Measurements from ENCODE around the gene IMPA2. TPM values are rescaled to one million over a fixed set of nuclear protein-coding genes. Genes with fewer than 3 reads are reported as not detected.
A peak's percentile ranks its signal among the peaks of the same experiment; 100 is the strongest.

Gene IMPA2
- total and polyA plus RNA-seq, 2 of the 13 experiments (the other 11 are each of a cell fraction or from before 2014, with no cell fraction given), result 37.8 to 71.8 TPM

- TF ChIP-seq, protein P1, sequence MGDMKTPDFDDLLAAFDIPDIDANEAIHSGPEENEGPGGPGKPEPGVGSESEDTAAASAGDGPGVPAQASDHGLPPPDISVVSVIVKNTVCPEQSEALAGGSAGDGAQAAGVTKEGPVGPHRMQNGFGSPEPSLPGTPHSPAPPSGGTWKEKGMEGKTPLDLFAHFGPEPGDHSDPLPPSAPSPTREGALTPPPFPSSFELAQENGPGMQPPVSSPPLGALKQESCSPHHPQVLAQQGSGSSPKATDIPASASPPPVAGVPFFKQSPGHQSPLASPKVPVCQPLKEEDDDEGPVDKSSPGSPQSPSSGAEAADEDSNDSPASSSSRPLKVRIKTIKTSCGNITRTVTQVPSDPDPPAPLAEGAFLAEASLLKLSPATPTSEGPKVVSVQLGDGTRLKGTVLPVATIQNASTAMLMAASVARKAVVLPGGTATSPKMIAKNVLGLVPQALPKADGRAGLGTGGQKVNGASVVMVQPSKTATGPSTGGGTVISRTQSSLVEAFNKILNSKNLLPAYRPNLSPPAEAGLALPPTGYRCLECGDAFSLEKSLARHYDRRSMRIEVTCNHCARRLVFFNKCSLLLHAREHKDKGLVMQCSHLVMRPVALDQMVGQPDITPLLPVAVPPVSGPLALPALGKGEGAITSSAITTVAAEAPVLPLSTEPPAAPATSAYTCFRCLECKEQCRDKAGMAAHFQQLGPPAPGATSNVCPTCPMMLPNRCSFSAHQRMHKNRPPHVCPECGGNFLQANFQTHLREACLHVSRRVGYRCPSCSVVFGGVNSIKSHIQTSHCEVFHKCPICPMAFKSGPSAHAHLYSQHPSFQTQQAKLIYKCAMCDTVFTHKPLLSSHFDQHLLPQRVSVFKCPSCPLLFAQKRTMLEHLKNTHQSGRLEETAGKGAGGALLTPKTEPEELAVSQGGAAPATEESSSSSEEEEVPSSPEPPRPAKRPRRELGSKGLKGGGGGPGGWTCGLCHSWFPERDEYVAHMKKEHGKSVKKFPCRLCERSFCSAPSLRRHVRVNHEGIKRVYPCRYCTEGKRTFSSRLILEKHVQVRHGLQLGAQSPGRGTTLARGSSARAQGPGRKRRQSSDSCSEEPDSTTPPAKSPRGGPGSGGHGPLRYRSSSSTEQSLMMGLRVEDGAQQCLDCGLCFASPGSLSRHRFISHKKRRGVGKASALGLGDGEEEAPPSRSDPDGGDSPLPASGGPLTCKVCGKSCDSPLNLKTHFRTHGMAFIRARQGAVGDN (CRISPR knock-in tag; IDR thresholded peaks at IDR 0.05), result peak; percentile 30; the same call in 1 of the 2 replicates
- no peak for TF ChIP-seq FOXM1 (CRISPR knock-in tag; IDR thresholded peaks at IDR 0.05)
- TF ChIP-seq GFI1 (CRISPR knock-in tag; IDR thresholded peaks at IDR 0.05; ENCODE audit: borderline replicate concordance), result no peak
- TF ChIP-seq SNRNP70 (IDR thresholded peaks at IDR 0.05; ENCODE audit: low read depth, low read length), result no peak
- TF ChIP-seq, protein P2, sequence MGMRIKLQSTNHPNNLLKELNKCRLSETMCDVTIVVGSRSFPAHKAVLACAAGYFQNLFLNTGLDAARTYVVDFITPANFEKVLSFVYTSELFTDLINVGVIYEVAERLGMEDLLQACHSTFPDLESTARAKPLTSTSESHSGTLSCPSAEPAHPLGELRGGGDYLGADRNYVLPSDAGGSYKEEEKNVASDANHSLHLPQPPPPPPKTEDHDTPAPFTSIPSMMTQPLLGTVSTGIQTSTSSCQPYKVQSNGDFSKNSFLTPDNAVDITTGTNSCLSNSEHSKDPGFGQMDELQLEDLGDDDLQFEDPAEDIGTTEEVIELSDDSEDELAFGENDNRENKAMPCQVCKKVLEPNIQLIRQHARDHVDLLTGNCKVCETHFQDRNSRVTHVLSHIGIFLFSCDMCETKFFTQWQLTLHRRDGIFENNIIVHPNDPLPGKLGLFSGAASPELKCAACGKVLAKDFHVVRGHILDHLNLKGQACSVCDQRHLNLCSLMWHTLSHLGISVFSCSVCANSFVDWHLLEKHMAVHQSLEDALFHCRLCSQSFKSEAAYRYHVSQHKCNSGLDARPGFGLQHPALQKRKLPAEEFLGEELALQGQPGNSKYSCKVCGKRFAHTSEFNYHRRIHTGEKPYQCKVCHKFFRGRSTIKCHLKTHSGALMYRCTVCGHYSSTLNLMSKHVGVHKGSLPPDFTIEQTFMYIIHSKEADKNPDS (CRISPR knock-in tag; IDR thresholded peaks at IDR 0.05), result no peak
Measured at GRCh38 chr18:12001421-12001820, 20.1 kb downstream of the IMPA2 start (continued).

DNA sequence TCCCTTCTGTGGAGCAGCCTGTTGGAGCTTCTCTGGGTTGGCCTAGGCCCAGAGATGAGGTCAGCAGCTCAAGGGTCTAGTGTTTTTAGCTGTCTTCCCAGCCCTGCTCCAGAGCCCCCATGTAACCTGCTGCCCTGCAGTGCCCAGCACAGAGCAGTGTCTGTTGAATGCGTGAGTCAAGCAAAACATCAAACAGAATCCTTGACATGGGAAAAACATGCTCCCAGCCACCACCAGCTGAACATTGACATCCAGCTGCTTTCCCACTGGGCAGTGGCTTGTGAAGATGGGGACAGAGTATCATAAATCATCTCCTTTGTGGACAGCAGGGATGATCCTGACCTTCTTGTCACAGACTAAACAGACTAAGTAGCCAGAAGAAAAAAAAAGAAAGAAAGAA, 22.6 kb downstream of the IMPA2 start:
- Histone ChIP-seq H3K27ac (ENCODE audit: extremely low read length, insufficient read depth, low read length) (peak overlapping the region; percentile 4), H4K20me1 (ENCODE audit: insufficient read depth, low read length) (peaks cover 5% of the 10 kb centered on the region), H3K4me2 (ENCODE audit: low read depth, low read length) (no peak overlapping the region), H3K9ac (ENCODE audit: insufficient read depth, low read depth, low read length) (no peak overlapping the region), H3K79me2 (ENCODE audit: insufficient read depth, low read length) (no peaks in the 10 kb centered on the region), H3K4me1 (ENCODE audit: insufficient read depth, low read length) (peaks cover 49% of the 10 kb centered on the region), H2AFZ (ENCODE audit: low read length) (no peak overlapping the region), H3K36me3 (replicated peaks in 1 of 2; ENCODE audit: control insufficient read depth in 1 of 2, insufficient read depth in 2 of 2, low read length in 2 of 2) (peaks cover 6 to 34% of the 10 kb centered on the region in 2 experiments; a peak in 4 of 5 replicates), H3K4me3 (replicated peaks in 1 of 3; ENCODE audit: insufficient read depth in 1 of 3, low read depth in 2 of 3, low read length in 3 of 3) (no peak overlapping the region), H3K9me3 (ENCODE audit: low read length) (no peaks in the 10 kb centered on the region), H3K27me3 (ENCODE audit: control insufficient read depth in 1 of 2, insufficient read depth in 2 of 2, low read length in 2 of 2) (no peaks in the 10 kb centered on the region)
- ATAC-seq (no peak), FAIRE-seq (no peak), DNase-seq (ENCODE audit: low spot score) (no peak)
- intact Hi-C loops (cut with micrococcal nuclease; ENCODE audit: unreplicated experiment), result no loop called here
- TF ChIP-seq ZNF724P (CRISPR knock-in tag; IDR thresholded peaks at IDR 0.05; ENCODE audit: borderline replicate concordance) (no peak), ZBTB34 (CRISPR knock-in tag; IDR thresholded peaks at IDR 0.05) (no peak), ARNT (IDR thresholded peaks at IDR 0.05) (no peak), ZNF12 (CRISPR knock-in tag; IDR thresholded peaks at IDR 0.05) (no peak), FOXA3 (CRISPR knock-in tag; IDR thresholded peaks at IDR 0.05) (no peak), TFE3 (CRISPR knock-in tag; IDR thresholded peaks at IDR 0.05) (no peak), TAF1 (CRISPR knock-in tag; IDR thresholded peaks at IDR 0.05) (no peak)
- ChIA-PET CTCF (ENCODE audit: low intra/inter-chr PET ratio, low total read pairs) (no interaction called here), POLR2A (interaction anchor here (1.5 to 1.9 kb wide), 2 partner anchors 9 to 23 kb away, joined by 6 to 13 read pairs; partner anchors contain the start of gene IMPA2)
- in situ Hi-C loops (cut with HindIII; ENCODE audit: extremely low pct_ligation_motif_present, low pct_unique_long_range_greater_than_20kb), result no loop called here
- BruUV-seq (replicated peaks), result TSS peak; percentile 25
- WGBS (ENCODE audit: low lambda C conversion rate), result 82% methylated on average over 1 of the region's 1 CpG

All from HepG2 (cell line).